Sigmoid colon (tissue), 4 donors: ENCODE results near the gene SMIM36.

ENCODE experiments used
- CTCF ChIP-seq, 4 experiments: fragments of 450-650 bp in 3 of 4; fragments of 200-600 bp in 1 of 4; IDR thresholded peaks; one replicate each; pipeline ENCODE4 v1.5.1; 2016 to 2019; ENCODE audit warnings: antibody characterized with exemption in 4 of 4, mild to moderate bottlenecking in 3 of 4, moderate library complexity in 2 of 4
- EP300 ChIP-seq, 4 donors: sonication (generic); formaldehyde crosslinking; IDR thresholded peaks; one replicate each; pipeline ENCODE4 v1.6.1; 2017; ENCODE audit warnings: antibody characterized with exemption in 4 of 4
- POLR2A ChIP-seq, 2 donors: fragments of 450-650 bp; IDR thresholded peaks; one replicate each; pipeline ENCODE4 v1.6.1; 2016; ENCODE audit warnings: antibody characterized with exemption in 2 of 2, mild to moderate bottlenecking in 2 of 2, moderate library complexity in 2 of 2
- POLR2AphosphoS5 ChIP-seq, 4 donors: sonication (generic); formaldehyde crosslinking; IDR thresholded peaks; one replicate each; pipeline ENCODE4 v1.6.1; 2017; ENCODE audit warnings: antibody characterized with exemption in 4 of 4

- TF ChIP-seq CTCF (IDR thresholded peaks at IDR 0.05): no peak
- no peak for TF ChIP-seq POLR2A (IDR thresholded peaks at IDR 0.05)
- no peak for TF ChIP-seq POLR2AphosphoS5 (IDR thresholded peaks at IDR 0.05)
- no peak for TF ChIP-seq EP300 (IDR thresholded peaks at IDR 0.05)
Observed at GRCh38 chr17:55437159-55437605, 74.1 kb downstream of the SMIM36 start.
